Activated naive CD4-positive, alpha-beta T cell (primary cell): ENCODE results near the gene ENPEP.

ENCODE experiments used
- DNase-seq, 4 experiments: peaks; one replicate each; lab custom pipeline; 2025; lab: John Stamatoyannopoulos, UW

Gene ENPEP

DNA sequence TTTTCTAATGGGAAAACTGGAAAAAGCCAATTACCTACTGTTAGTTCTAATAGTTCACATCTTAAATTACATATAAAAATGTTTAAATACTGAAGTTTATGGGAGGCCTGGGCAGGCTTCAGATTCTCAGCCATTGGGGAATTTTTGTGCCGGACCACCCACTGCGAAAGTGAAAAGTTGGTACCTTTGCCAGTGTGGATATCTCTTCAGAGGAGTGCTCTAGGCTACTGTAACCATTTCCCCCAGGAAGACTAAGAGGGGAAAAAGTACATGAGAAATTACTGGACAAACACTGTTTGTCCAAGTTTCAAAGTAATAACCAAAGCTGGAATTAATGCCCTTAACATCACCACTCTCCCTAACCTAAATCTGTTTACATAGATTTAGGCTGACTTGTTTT is 126.1 kb downstream of the ENPEP start:
- DNase-seq: no peak

- DNase-seq: no peak
Observed at GRCh38 chr4:110605077-110605476, 129.1 kb downstream of the ENPEP start.

- no peak for DNase-seq
Observed at GRCh38 chr4:110609044-110609750, 133.2 kb downstream of the ENPEP start.

DNA sequence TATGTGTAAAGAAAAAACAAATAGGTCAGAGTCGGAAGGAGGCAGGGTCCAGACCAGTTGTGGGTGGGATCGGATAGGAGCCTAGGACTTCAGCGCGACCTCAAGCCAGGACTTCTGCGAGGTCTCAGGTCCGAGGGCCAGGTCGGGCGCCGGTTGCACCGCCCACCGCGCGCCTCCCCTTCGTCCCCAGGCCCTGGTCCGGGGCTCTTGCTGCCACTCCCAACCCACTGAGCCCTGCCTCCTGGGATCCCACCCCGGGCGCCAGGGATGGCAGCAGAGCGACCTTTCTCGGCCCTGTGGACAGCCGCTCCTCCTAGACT is 134.6 kb downstream of the ENPEP start:
- DNase-seq: no peak

- no peak for DNase-seq
Observed at GRCh38 chr4:110610940-110611831, 135.2 kb downstream of the ENPEP start.

DNA sequence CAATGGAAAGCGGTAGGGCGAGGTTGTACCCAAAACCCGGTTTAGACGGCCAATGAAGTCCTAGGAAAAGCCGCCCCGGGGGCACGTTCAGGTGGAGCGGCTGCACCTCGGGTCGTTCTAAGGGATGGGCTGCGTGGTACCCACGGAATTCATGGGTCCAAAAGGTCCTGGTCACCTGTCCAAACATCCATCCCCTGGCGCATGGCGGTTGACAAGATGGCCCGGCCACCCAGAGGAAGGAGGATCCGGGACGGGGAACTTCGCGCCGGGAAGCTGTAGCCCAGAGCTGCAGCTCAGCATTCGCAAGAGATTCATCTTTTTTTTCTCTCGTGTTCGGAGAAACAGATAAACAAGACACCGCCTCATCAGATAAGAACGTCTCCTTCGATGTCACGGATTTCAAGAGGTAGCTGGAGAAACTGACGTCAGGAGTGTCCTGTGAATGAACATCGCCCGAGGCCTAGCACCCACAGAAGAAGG is 136.1 kb downstream of the ENPEP start:
- DNase-seq: no peak

GRCh38 chr4:110612631-110613269 is 136.8 kb downstream of the ENPEP start:
- DNase-seq: no peak

DNA sequence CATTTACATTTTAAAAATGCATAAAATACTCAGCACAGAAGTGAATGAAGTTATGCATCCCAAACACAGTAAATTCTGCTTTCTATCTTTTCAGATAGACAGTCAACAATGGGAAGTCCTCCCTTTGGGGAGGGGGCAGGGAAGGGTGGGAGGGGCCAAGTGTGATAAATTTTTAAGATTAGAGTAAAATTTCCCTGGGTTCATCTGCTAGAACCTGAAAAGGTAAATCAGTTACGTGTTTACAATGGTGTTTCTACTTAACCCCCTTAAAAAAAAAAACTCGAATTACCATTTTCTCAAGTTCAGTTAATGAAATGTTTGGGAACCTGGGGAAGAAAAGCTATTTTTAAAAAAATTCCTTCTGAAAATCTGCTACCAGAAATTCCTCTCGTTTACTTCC is 137.8 kb downstream of the ENPEP start:
- no peak for DNase-seq

GRCh38 chr4:110614173-110614963 is 138.4 kb downstream of the ENPEP start:
- no peak for DNase-seq
